Measurements from ENCODE around the gene NRXN3. TPM values are rescaled to one million over a fixed set of nuclear protein-coding genes. Genes with fewer than 3 reads are reported as not detected.

NRXN3 gene
- total RNA-seq, 1 donor from 2014 or later = 18.0 TPM

DNA sequence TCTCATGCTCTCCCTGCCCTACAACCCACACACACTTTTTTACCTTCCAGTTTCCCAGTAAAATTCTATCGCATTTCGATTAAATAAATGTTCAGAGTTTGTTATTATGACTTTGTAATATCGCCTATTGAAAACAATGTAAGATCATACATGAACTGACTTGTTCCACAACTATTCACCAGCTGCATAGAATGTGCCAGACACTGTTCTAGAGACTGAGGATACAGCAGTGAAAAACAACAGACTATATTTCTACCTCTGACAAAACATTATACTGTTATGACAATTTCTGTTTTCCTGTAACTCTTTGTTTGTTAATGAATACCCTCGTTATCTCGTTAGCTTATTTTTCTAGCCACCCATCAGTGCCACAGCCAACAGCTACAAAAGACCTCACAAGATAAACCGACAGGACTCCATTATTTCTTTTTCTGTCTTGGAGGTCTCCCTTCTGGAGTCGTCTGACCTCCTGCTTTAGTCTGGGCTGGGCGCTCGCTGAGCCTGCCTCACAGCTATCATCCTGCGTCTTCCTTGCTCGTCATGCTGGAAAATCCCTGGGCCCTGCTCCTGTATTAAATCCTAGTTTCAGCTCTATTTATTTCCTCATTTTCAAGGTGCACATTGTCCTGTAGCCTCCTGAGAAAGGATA, 1542.3 kb downstream of the NRXN3 start:
- Histone ChIP-seq H2AFZ (ENCODE audit: low read depth, low read length) (no peak overlapping the region), H3K4me1 (ENCODE audit: insufficient read depth, low read length) (peaks cover 10% of the 10 kb centered on the region), H3K27ac (ENCODE audit: low read depth, low read length) (no peak overlapping the region), H3K4me3 (ENCODE audit: insufficient read depth, low read depth, low read length) (no peak overlapping the region), H4K20me1 (ENCODE audit: insufficient read depth, low read length) (no peaks in the 10 kb centered on the region), H3K27me3 (ENCODE audit: insufficient read depth, low read length) (no peaks in the 10 kb centered on the region), H3K36me3 (ENCODE audit: insufficient read depth, low read length) (no peaks in the 10 kb centered on the region), H3K9ac (ENCODE audit: low read length) (no peak overlapping the region), H3K9me3 (ENCODE audit: insufficient read depth, low read depth, low read length) (no peaks in the 10 kb centered on the region), H3K4me2 (ENCODE audit: low read length) (no peak overlapping the region), H3K79me2 (ENCODE audit: insufficient read depth, low read length) (no peaks in the 10 kb centered on the region)
- H3K4me1 Mint-ChIP-seq (ENCODE audit: low read depth, unreplicated experiment) = peaks cover 17% of the 10 kb centered on the region
- H3K27me3 Mint-ChIP-seq (ENCODE audit: low read depth, unreplicated experiment) = no peaks in the 10 kb centered on the region
- no peak overlapping the region for H3K4me3 Mint-ChIP-seq (ENCODE audit: unreplicated experiment)
- TF ChIP-seq, protein P1, sequence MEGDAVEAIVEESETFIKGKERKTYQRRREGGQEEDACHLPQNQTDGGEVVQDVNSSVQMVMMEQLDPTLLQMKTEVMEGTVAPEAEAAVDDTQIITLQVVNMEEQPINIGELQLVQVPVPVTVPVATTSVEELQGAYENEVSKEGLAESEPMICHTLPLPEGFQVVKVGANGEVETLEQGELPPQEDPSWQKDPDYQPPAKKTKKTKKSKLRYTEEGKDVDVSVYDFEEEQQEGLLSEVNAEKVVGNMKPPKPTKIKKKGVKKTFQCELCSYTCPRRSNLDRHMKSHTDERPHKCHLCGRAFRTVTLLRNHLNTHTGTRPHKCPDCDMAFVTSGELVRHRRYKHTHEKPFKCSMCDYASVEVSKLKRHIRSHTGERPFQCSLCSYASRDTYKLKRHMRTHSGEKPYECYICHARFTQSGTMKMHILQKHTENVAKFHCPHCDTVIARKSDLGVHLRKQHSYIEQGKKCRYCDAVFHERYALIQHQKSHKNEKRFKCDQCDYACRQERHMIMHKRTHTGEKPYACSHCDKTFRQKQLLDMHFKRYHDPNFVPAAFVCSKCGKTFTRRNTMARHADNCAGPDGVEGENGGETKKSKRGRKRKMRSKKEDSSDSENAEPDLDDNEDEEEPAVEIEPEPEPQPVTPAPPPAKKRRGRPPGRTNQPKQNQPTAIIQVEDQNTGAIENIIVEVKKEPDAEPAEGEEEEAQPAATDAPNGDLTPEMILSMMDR (IDR thresholded peaks at IDR 0.05; ENCODE audit: insufficient read depth, low read depth, low read length) = no peak
- no peak for TF ChIP-seq EZH2 (IDR thresholded peaks at IDR 0.05; ENCODE audit: insufficient read depth, low read length)
- no peaks in the 10 kb centered on the region for H3K9me3 Mint-ChIP-seq (ENCODE audit: unreplicated experiment)
- H3K27ac Mint-ChIP-seq (ENCODE audit: unreplicated experiment) = peak overlapping the region; percentile 50
- FAIRE-seq (no peak), DNase-seq (ENCODE audit: low read depth) (no peak)
- H3K36me3 Mint-ChIP-seq (ENCODE audit: low read depth, unreplicated experiment) = no peaks in the 10 kb centered on the region

DNA sequence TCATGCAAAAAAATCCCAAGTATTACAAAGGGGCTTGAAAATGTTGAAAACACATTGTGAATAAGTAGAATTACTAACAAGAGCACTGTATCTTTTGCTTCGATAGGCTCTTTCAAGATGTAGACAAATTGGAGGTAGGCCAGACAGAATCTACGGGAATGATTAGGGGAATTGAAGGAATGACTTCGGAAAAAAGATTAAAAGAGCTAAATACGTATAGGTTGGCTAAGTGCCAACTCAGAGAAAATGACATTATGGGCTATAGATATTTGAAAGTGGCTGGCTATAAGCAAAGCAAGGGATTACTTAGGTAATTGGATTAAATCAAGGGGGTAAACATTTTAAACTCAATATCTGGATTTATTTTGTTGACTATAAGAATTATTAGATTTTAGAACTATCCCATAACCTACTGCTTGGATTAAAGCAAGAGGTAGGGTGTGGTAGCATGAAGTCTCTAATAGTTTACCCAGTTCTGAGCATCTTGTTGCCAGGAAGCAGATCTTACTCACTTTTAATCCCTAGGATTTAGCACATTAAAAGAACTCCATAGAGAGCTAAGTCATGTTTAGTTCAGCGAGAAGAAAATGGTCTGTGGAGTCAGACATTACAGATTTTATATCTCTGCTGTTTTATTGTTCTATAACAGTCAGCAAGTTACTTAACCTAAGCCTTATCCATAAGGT, 1551.4 kb downstream of the NRXN3 start:
- Mint-ChIP-seq H3K27ac (ENCODE audit: unreplicated experiment) (no peak overlapping the region), H3K4me1 (ENCODE audit: low read depth, unreplicated experiment) (no peaks in the 10 kb centered on the region), H3K36me3 (ENCODE audit: low read depth, unreplicated experiment) (no peaks in the 10 kb centered on the region), H3K4me3 (ENCODE audit: unreplicated experiment) (no peak overlapping the region), H3K9me3 (ENCODE audit: unreplicated experiment) (no peaks in the 10 kb centered on the region), H3K27me3 (ENCODE audit: low read depth, unreplicated experiment) (no peaks in the 10 kb centered on the region)
- H3K9me3 ChIP-seq (ENCODE audit: insufficient read depth, low read depth, low read length) = no peaks in the 10 kb centered on the region
- H4K20me1 ChIP-seq (ENCODE audit: insufficient read depth, low read length) = no peaks in the 10 kb centered on the region
- H3K79me2 ChIP-seq (ENCODE audit: insufficient read depth, low read length) = no peaks in the 10 kb centered on the region
- H2AFZ ChIP-seq (ENCODE audit: low read depth, low read length) = no peak overlapping the region
- H3K36me3 ChIP-seq (ENCODE audit: insufficient read depth, low read length) = no peaks in the 10 kb centered on the region
- H3K27me3 ChIP-seq (ENCODE audit: insufficient read depth, low read length) = no peaks in the 10 kb centered on the region
- H3K4me3 ChIP-seq (ENCODE audit: insufficient read depth, low read depth, low read length) = no peak overlapping the region
- DNase-seq (ENCODE audit: low read depth) (no peak), FAIRE-seq (no peak)
- H3K27ac ChIP-seq (ENCODE audit: low read depth, low read length) = no peak overlapping the region
- no peaks in the 10 kb centered on the region for H3K4me1 ChIP-seq (ENCODE audit: insufficient read depth, low read length)
- H3K4me2 ChIP-seq (ENCODE audit: low read length) = no peak overlapping the region
- H3K9ac ChIP-seq (ENCODE audit: low read length) = no peak overlapping the region
- no peak for TF ChIP-seq EZH2 (IDR thresholded peaks at IDR 0.05; ENCODE audit: insufficient read depth, low read length)
- TF ChIP-seq, protein P1 (IDR thresholded peaks at IDR 0.05; ENCODE audit: insufficient read depth, low read depth, low read length) = no peak

All from astrocyte (in vitro differentiated cells and primary cell).